DMS153 treated with DMSO at 0.1 percent for 48 hours (cell line): Measurements from ENCODE around the gene EPDR1.

Experiments
- DNase-seq: peaks from one replicate; lab custom pipeline; 2025; ENCODE audit not compliant: unreplicated experiment; lab: John Stamatoyannopoulos, UW

The EPDR1 gene

GRCh38 chr7:37973915-37974314 is 53.5 kb downstream of the EPDR1 start:
- no peak for DNase-seq

- DNase-seq = no peak
Measured at GRCh38 chr7:37974711-37975110, 54.3 kb downstream of the EPDR1 start.

- DNase-seq = no peak
Measured at GRCh38 chr7:37977243-37977642, 56.8 kb downstream of the EPDR1 start.

GRCh38 chr7:37981664-37982063 is 61.2 kb downstream of the EPDR1 start:
- DNase-seq = no peak

- DNase-seq = no peak
Measured at GRCh38 chr7:37982423-37982822, 62.0 kb downstream of the EPDR1 start.

GRCh38 chr7:37984750-37985390 is 64.4 kb downstream of the EPDR1 start:
- DNase-seq = no peak

GRCh38 chr7:37986908-37987330 is 66.5 kb downstream of the EPDR1 start:
- DNase-seq = no peak

- DNase-seq = no peak
Measured at GRCh38 chr7:37987732-37988131, 67.3 kb downstream of the EPDR1 start.

- DNase-seq = no peak
Measured at GRCh38 chr7:37988721-37989650, 68.5 kb downstream of the EPDR1 start.

GRCh38 chr7:37990337-37990736 is 69.9 kb downstream of the EPDR1 start:
- no peak for DNase-seq

GRCh38 chr7:37993060-37993501 is 72.6 kb downstream of the EPDR1 start:
- DNase-seq = no peak

- no peak for DNase-seq
Measured at GRCh38 chr7:37999673-38000072, 79.2 kb downstream of the EPDR1 start.

GRCh38 chr7:38000272-38000671 is 79.8 kb downstream of the EPDR1 start:
- DNase-seq = no peak
